ENCODE results near the gene FBXW7.

Gene FBXW7

GRCh38 chr4:152572417-152573086 is 36.7 kb upstream of the FBXW7 start:
- no peak overlapping the region for H3K27ac ChIP-seq (ENCODE audit: low read length)
- no peaks in the 10 kb centered on the region for H3K27me3 ChIP-seq (ENCODE audit: control insufficient read depth in 1 of 2, insufficient read depth in 2 of 2, low read length in 2 of 2)
- no peaks in the 10 kb centered on the region for H3K4me1 ChIP-seq (ENCODE audit: control insufficient read depth, insufficient read depth, low read length)
- H3K4me3 ChIP-seq (ENCODE audit: low read length in 2 of 2), result no peak overlapping the region
- H3K36me3 ChIP-seq (ENCODE audit: control insufficient read depth in 2 of 2, insufficient read depth in 2 of 2, low read length in 2 of 2), result no peaks in the 10 kb centered on the region
- no peak overlapping the region for H3K9ac ChIP-seq (ENCODE audit: low read length in 2 of 2)
- H3K9me3 ChIP-seq (ENCODE audit: control insufficient read depth in 2 of 2, low read length in 2 of 2), result no peaks in the 10 kb centered on the region

GRCh38 chr4:152571770-152572169 is 35.9 kb upstream of the FBXW7 start:
- Histone ChIP-seq H3K27ac (ENCODE audit: low read length) (no peak overlapping the region), H3K27me3 (ENCODE audit: control insufficient read depth in 1 of 2, insufficient read depth in 2 of 2, low read length in 2 of 2) (no peaks in the 10 kb centered on the region), H3K9ac (ENCODE audit: low read length in 2 of 2) (no peak overlapping the region)

GRCh38 chr4:152571296-152571695 is 35.4 kb upstream of the FBXW7 start:
- Histone ChIP-seq H3K27me3 (ENCODE audit: control insufficient read depth in 1 of 2, insufficient read depth in 2 of 2, low read length in 2 of 2) (no peaks in the 10 kb centered on the region), H3K4me1 (ENCODE audit: control insufficient read depth, insufficient read depth, low read length) (no peaks in the 10 kb centered on the region), H3K9ac (ENCODE audit: low read length in 2 of 2) (no peak overlapping the region), H3K9me3 (ENCODE audit: control insufficient read depth in 2 of 2, low read length in 2 of 2) (no peaks in the 10 kb centered on the region), H3K36me3 (ENCODE audit: control insufficient read depth in 2 of 2, insufficient read depth in 2 of 2, low read length in 2 of 2) (no peaks in the 10 kb centered on the region), H3K4me3 (ENCODE audit: low read length in 2 of 2) (no peak overlapping the region), H3K27ac (ENCODE audit: low read length) (no peak overlapping the region)

More at GRCh38 chr4:152571770-152572169, 35.9 kb upstream of the FBXW7 start:
- no peaks in the 10 kb centered on the region for H3K4me1 ChIP-seq (ENCODE audit: control insufficient read depth, insufficient read depth, low read length)
- no peak overlapping the region for H3K4me3 ChIP-seq (ENCODE audit: low read length in 2 of 2)
- H3K9me3 ChIP-seq (ENCODE audit: control insufficient read depth in 2 of 2, low read length in 2 of 2), result no peaks in the 10 kb centered on the region
- H3K36me3 ChIP-seq (ENCODE audit: control insufficient read depth in 2 of 2, insufficient read depth in 2 of 2, low read length in 2 of 2), result no peaks in the 10 kb centered on the region

GRCh38 chr4:152565333-152565732 is 29.4 kb upstream of the FBXW7 start:
- no peak overlapping the region for H3K9ac ChIP-seq (ENCODE audit: low read length in 2 of 2)
- no peaks in the 10 kb centered on the region for H3K27me3 ChIP-seq (ENCODE audit: control insufficient read depth in 1 of 2, insufficient read depth in 2 of 2, low read length in 2 of 2)
- no peak overlapping the region for H3K27ac ChIP-seq (ENCODE audit: low read length)
- no peaks in the 10 kb centered on the region for H3K9me3 ChIP-seq (ENCODE audit: control insufficient read depth in 2 of 2, low read length in 2 of 2)
- H3K4me3 ChIP-seq (ENCODE audit: low read length in 2 of 2), result no peak overlapping the region
- no peaks in the 10 kb centered on the region for H3K36me3 ChIP-seq (ENCODE audit: control insufficient read depth in 2 of 2, insufficient read depth in 2 of 2, low read length in 2 of 2)
- no peaks in the 10 kb centered on the region for H3K4me1 ChIP-seq (ENCODE audit: control insufficient read depth, insufficient read depth, low read length)

- no peaks in the 10 kb centered on the region for H3K36me3 ChIP-seq (ENCODE audit: control insufficient read depth in 2 of 2, insufficient read depth in 2 of 2, low read length in 2 of 2)
Observed at GRCh38 chr4:152564336-152564735, 28.4 kb upstream of the FBXW7 start.

GRCh38 chr4:152563209-152563608 is 27.3 kb upstream of the FBXW7 start:
- no peak overlapping the region for H3K27ac ChIP-seq (ENCODE audit: low read length)
- no peaks in the 10 kb centered on the region for H3K9me3 ChIP-seq (ENCODE audit: control insufficient read depth in 2 of 2, low read length in 2 of 2)
- no peaks in the 10 kb centered on the region for H3K4me1 ChIP-seq (ENCODE audit: control insufficient read depth, insufficient read depth, low read length)
- H3K36me3 ChIP-seq (ENCODE audit: control insufficient read depth in 2 of 2, insufficient read depth in 2 of 2, low read length in 2 of 2), result no peaks in the 10 kb centered on the region
- no peaks in the 10 kb centered on the region for H3K27me3 ChIP-seq (ENCODE audit: control insufficient read depth in 1 of 2, insufficient read depth in 2 of 2, low read length in 2 of 2)
- H3K9ac ChIP-seq (ENCODE audit: low read length in 2 of 2), result no peak overlapping the region
- no peak overlapping the region for H3K4me3 ChIP-seq (ENCODE audit: low read length in 2 of 2)

More at GRCh38 chr4:152564336-152564735, 28.4 kb upstream of the FBXW7 start:
- Histone ChIP-seq H3K9me3 (ENCODE audit: control insufficient read depth in 2 of 2, low read length in 2 of 2) (no peaks in the 10 kb centered on the region), H3K27me3 (ENCODE audit: control insufficient read depth in 1 of 2, insufficient read depth in 2 of 2, low read length in 2 of 2) (no peaks in the 10 kb centered on the region), H3K4me3 (ENCODE audit: low read length in 2 of 2) (no peak overlapping the region), H3K9ac (ENCODE audit: low read length in 2 of 2) (no peak overlapping the region), H3K27ac (ENCODE audit: low read length) (no peak overlapping the region), H3K4me1 (ENCODE audit: control insufficient read depth, insufficient read depth, low read length) (no peaks in the 10 kb centered on the region)

- Histone ChIP-seq H3K27ac (ENCODE audit: low read length) (no peak overlapping the region), H3K4me1 (ENCODE audit: control insufficient read depth, insufficient read depth, low read length) (no peaks in the 10 kb centered on the region), H3K36me3 (ENCODE audit: control insufficient read depth in 2 of 2, insufficient read depth in 2 of 2, low read length in 2 of 2) (no peaks in the 10 kb centered on the region), H3K27me3 (ENCODE audit: control insufficient read depth in 1 of 2, insufficient read depth in 2 of 2, low read length in 2 of 2) (no peaks in the 10 kb centered on the region), H3K4me3 (ENCODE audit: low read length in 2 of 2) (no peak overlapping the region), H3K9ac (ENCODE audit: low read length in 2 of 2) (no peak overlapping the region), H3K9me3 (ENCODE audit: control insufficient read depth in 2 of 2, low read length in 2 of 2) (no peaks in the 10 kb centered on the region)
Observed at GRCh38 chr4:152559641-152560040, 23.7 kb upstream of the FBXW7 start.

- Histone ChIP-seq H3K9me3 (ENCODE audit: control insufficient read depth in 2 of 2, low read length in 2 of 2) (no peaks in the 10 kb centered on the region), H3K27ac (ENCODE audit: low read length) (no peak overlapping the region), H3K9ac (ENCODE audit: low read length in 2 of 2) (no peak overlapping the region), H3K27me3 (ENCODE audit: control insufficient read depth in 1 of 2, insufficient read depth in 2 of 2, low read length in 2 of 2) (no peaks in the 10 kb centered on the region), H3K4me3 (ENCODE audit: low read length in 2 of 2) (no peak overlapping the region), H3K4me1 (ENCODE audit: control insufficient read depth, insufficient read depth, low read length) (no peaks in the 10 kb centered on the region), H3K36me3 (ENCODE audit: control insufficient read depth in 2 of 2, insufficient read depth in 2 of 2, low read length in 2 of 2) (no peaks in the 10 kb centered on the region)
Observed at GRCh38 chr4:152558396-152558795, 22.5 kb upstream of the FBXW7 start.

- Histone ChIP-seq H3K27me3 (ENCODE audit: control insufficient read depth in 1 of 2, insufficient read depth in 2 of 2, low read length in 2 of 2) (no peaks in the 10 kb centered on the region), H3K9ac (ENCODE audit: low read length in 2 of 2) (no peak overlapping the region), H3K4me3 (ENCODE audit: low read length in 2 of 2) (no peak overlapping the region), H3K27ac (ENCODE audit: low read length) (no peak overlapping the region), H3K9me3 (ENCODE audit: control insufficient read depth in 2 of 2, low read length in 2 of 2) (no peaks in the 10 kb centered on the region), H3K4me1 (ENCODE audit: control insufficient read depth, insufficient read depth, low read length) (no peaks in the 10 kb centered on the region), H3K36me3 (ENCODE audit: control insufficient read depth in 2 of 2, insufficient read depth in 2 of 2, low read length in 2 of 2) (no peaks in the 10 kb centered on the region)
Observed at GRCh38 chr4:152556834-152557233, 20.9 kb upstream of the FBXW7 start.

- Histone ChIP-seq H3K9me3 (ENCODE audit: control insufficient read depth in 2 of 2, low read length in 2 of 2) (no peaks in the 10 kb centered on the region), H3K4me3 (ENCODE audit: low read length in 2 of 2) (no peak overlapping the region), H3K36me3 (ENCODE audit: control insufficient read depth in 2 of 2, insufficient read depth in 2 of 2, low read length in 2 of 2) (no peaks in the 10 kb centered on the region), H3K27me3 (ENCODE audit: control insufficient read depth in 1 of 2, insufficient read depth in 2 of 2, low read length in 2 of 2) (no peaks in the 10 kb centered on the region), H3K9ac (ENCODE audit: low read length in 2 of 2) (no peak overlapping the region), H3K27ac (ENCODE audit: low read length) (no peak overlapping the region), H3K4me1 (ENCODE audit: control insufficient read depth, insufficient read depth, low read length) (no peaks in the 10 kb centered on the region)
Observed at GRCh38 chr4:152556283-152556682, 20.4 kb upstream of the FBXW7 start.

GRCh38 chr4:152554742-152555141 is 18.9 kb upstream of the FBXW7 start:
- H3K4me3 ChIP-seq (ENCODE audit: low read length in 2 of 2), result no peak overlapping the region
- H3K4me1 ChIP-seq (ENCODE audit: control insufficient read depth, insufficient read depth, low read length), result no peaks in the 10 kb centered on the region
- no peaks in the 10 kb centered on the region for H3K36me3 ChIP-seq (ENCODE audit: control insufficient read depth in 2 of 2, insufficient read depth in 2 of 2, low read length in 2 of 2)
- H3K27me3 ChIP-seq (ENCODE audit: control insufficient read depth in 1 of 2, insufficient read depth in 2 of 2, low read length in 2 of 2), result no peaks in the 10 kb centered on the region
- no peaks in the 10 kb centered on the region for H3K9me3 ChIP-seq (ENCODE audit: control insufficient read depth in 2 of 2, low read length in 2 of 2)
- no peak overlapping the region for H3K27ac ChIP-seq (ENCODE audit: low read length)
- no peak overlapping the region for H3K9ac ChIP-seq (ENCODE audit: low read length in 2 of 2)

Measured in stomach smooth muscle (tissue), 2 donors.